ENCODE data around the gene ARHGEF6.

DNA sequence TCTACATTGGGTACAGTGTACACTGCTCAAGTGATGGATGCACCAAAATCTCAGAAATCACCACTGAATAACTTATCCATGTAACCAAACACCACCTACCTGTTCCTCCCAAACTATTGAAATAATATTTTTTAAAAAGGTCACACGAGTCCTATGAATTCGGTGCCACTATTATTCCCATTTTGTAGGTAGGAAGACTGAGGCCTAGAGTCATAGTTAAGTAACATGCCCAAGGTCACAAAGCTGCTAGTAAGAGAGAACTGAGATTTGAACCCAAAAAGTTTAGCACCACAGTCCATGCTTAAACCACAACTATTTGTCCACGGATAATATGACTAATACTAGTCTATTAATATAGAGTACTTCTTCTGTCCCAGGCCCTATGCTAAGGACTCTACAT lies 2.7 kb downstream of the ARHGEF6 start:
- no peak for TF ChIP-seq CTCF (IDR thresholded peaks at IDR 0.05)
- TF ChIP-seq POLR2A (IDR thresholded peaks at IDR 0.05): no peak

Data from right lobe of liver (tissue), 4 donors.